ENCODE measurements around the gene EGR1.

The EGR1 gene

GRCh38 chr5:138454121-138454520, 11.2 kb upstream of the EGR1 start:
- no peak for DNase-seq

GRCh38 chr5:138455232-138455930, 9.9 kb upstream of the EGR1 start:
- no peak for DNase-seq

- DNase-seq, result no peak
Observed at GRCh38 chr5:138457531-138458275, 7.6 kb upstream of the EGR1 start.

- no peak for DNase-seq
Observed at GRCh38 chr5:138458384-138458783, 6.9 kb upstream of the EGR1 start.

- DNase-seq, result no peak
Observed at GRCh38 chr5:138458856-138459255, 6.4 kb upstream of the EGR1 start.

GRCh38 chr5:138459311-138459933, 5.9 kb upstream of the EGR1 start:
- peak; percentile 87 to 91 for DNase-seq

GRCh38 chr5:138460032-138460693, 5.1 kb upstream of the EGR1 start:
- DNase-seq, result no peak

- no peak for DNase-seq
Observed at GRCh38 chr5:138461343-138462125, 3.7 kb upstream of the EGR1 start.

- DNase-seq, result no peak
Observed at GRCh38 chr5:138463419-138464007, 1.8 kb upstream of the EGR1 start.

- peak; percentile 94 for DNase-seq
Observed at GRCh38 chr5:138464008-138464387, 1.3 kb upstream of the EGR1 start.

GRCh38 chr5:138464388-138465260, 655 bp upstream of the EGR1 start:
- peak; percentile 95 to 96 for DNase-seq

- DNase-seq, result peak; percentile 26 to 37
Observed at GRCh38 chr5:138466125-138466899, 1.0 kb downstream of the EGR1 start.

- DNase-seq, result peak in 1 of 2 experiments; percentile 14
Observed at GRCh38 chr5:138466900-138467710, 1.8 kb downstream of the EGR1 start.

GRCh38 chr5:138467711-138468132, 2.4 kb downstream of the EGR1 start:
- DNase-seq, result no peak

- no peak for DNase-seq
Observed at GRCh38 chr5:138468133-138468965, 3.1 kb downstream of the EGR1 start.

GRCh38 chr5:138468966-138469539, 3.8 kb downstream of the EGR1 start:
- no peak for DNase-seq

- DNase-seq, result peak in 1 of 2 experiments; percentile 33
Observed at GRCh38 chr5:138469540-138470321, 4.5 kb downstream of the EGR1 start.
